SK-N-SH treated with all-trans-retinoic acid at 6 μM for 48 hours (cell line): ENCODE results near the gene MICA.

ENCODE experiments used
- ATAC-seq: fragments of 200-7000 bp; cut with Tn5 transposase; 3 replicates; pipeline ENCODE4 v1.9.1; 2020; ENCODE audit warnings: mild to moderate bottlenecking, moderate library complexity
- ARNTL ChIP-seq: fragments of 450-650 bp; formaldehyde crosslinking; IDR thresholded peaks from 2 replicates; pipeline ENCODE4 v1.5.0; 2020; ENCODE audit warnings: low read depth, mild to moderate bottlenecking, moderate library complexity, borderline replicate concordance
- BACH2 ChIP-seq: fragments of 250-450 bp; sonication (Bioruptor Pico); IDR thresholded peaks from 2 replicates; pipeline ENCODE4 v1.9.0; 2021; ENCODE audit warnings: mild to moderate bottlenecking, borderline replicate concordance
- CSDC2 ChIP-seq: fragments of 250-450 bp; sonication (Bioruptor Pico); IDR thresholded peaks from 2 replicates; pipeline ENCODE4 v1.5.0; 2020; ENCODE audit warnings: mild to moderate bottlenecking, moderate library complexity
- ESRRG ChIP-seq: fragments of 250-450 bp; sonication (Bioruptor Pico); IDR thresholded peaks from 2 replicates; pipeline ENCODE4 v1.6.1; 2021; ENCODE audit warnings: mild to moderate bottlenecking
- GLIS3 ChIP-seq: fragments of 250-450 bp; sonication (Bioruptor Pico); IDR thresholded peaks from 2 replicates; pipeline ENCODE4 v1.5.0; 2020; ENCODE audit warnings: mild to moderate bottlenecking, moderate library complexity
- ISL1 ChIP-seq: fragments of 250-450 bp; sonication (Bioruptor Pico); IDR thresholded peaks from 2 replicates; pipeline ENCODE4 v2.1.2; 2022; ENCODE audit warnings: mild to moderate bottlenecking, moderate library complexity
- OSR1 ChIP-seq: fragments of 250-450 bp; sonication (Bioruptor Pico); IDR thresholded peaks from 2 replicates; pipeline ENCODE4 v1.8.0; 2022; ENCODE audit warnings: moderate library complexity, mild to moderate bottlenecking, inconsistent platforms
- RARB ChIP-seq: fragments of 250-450 bp; sonication (Bioruptor Pico); IDR thresholded peaks from 2 replicates; pipeline ENCODE4 v1.8.0; 2021; ENCODE audit warnings: mild to moderate bottlenecking, moderate library complexity
- SNAI2 ChIP-seq: fragments of 250-450 bp; sonication (Bioruptor Pico); IDR thresholded peaks from 2 replicates; pipeline ENCODE4 v1.5.0; 2020; ENCODE audit warnings: mild to moderate bottlenecking, moderate library complexity
- TOX ChIP-seq: fragments of 250-450 bp; sonication (Bioruptor Pico); IDR thresholded peaks from 2 replicates; pipeline ENCODE4 v1.8.0; 2021; ENCODE audit warnings: mild to moderate bottlenecking, moderate library complexity, borderline replicate concordance
- ZC3H10 ChIP-seq: fragments of 250-450 bp; sonication (Bioruptor Pico); IDR thresholded peaks from 2 replicates; pipeline ENCODE4 v1.5.1; 2021; ENCODE audit warnings: mild to moderate bottlenecking, moderate library complexity
- ZFP3 ChIP-seq: fragments of 250-450 bp; sonication (Bioruptor Pico); IDR thresholded peaks from 2 replicates; pipeline ENCODE4 v1.5.0; 2020; ENCODE audit warnings: mild to moderate bottlenecking, moderate library complexity
- ZFP30 ChIP-seq: fragments of 450-650 bp; formaldehyde crosslinking; IDR thresholded peaks from 2 replicates; pipeline ENCODE4 v1.5.0; 2022; ENCODE audit warnings: mild to moderate bottlenecking, moderate library complexity
- ZNF565 ChIP-seq: fragments of 450-650 bp; formaldehyde crosslinking; conservative IDR thresholded peaks from 2 replicates; pipeline ENCODE4 v1.5.0; 2020; ENCODE audit warnings: low read depth, mild to moderate bottlenecking, moderate library complexity
- ZNF70 ChIP-seq: fragments of 450-650 bp; formaldehyde crosslinking; IDR thresholded peaks from 2 replicates; pipeline ENCODE4 v1.5.0; 2020; ENCODE audit warnings: mild to moderate bottlenecking, moderate library complexity
- ZNF8 ChIP-seq: fragments of 450-650 bp; formaldehyde crosslinking; IDR thresholded peaks from 2 replicates; pipeline ENCODE4 v1.5.0; 2020; ENCODE audit warnings: mild to moderate bottlenecking, moderate library complexity
- TF ChIP-seq, protein P1 (sequence below): fragments of 250-450 bp; sonication (Bioruptor Pico); IDR thresholded peaks from 2 replicates; pipeline ENCODE4 v1.5.0; 2020; ENCODE audit warnings: mild to moderate bottlenecking, moderate library complexity
- TF ChIP-seq, protein P2 (sequence below): fragments of 250-450 bp; sonication (Bioruptor Pico); IDR thresholded peaks from 2 replicates; pipeline ENCODE4 v1.8.0; 2021; ENCODE audit warnings: low read depth, mild to moderate bottlenecking, moderate library complexity, borderline replicate concordance
- TF ChIP-seq, protein P3 (sequence below): fragments of 250-450 bp; sonication (Bioruptor Pico); IDR thresholded peaks from 2 replicates; pipeline ENCODE4 v1.5.1; 2021; ENCODE audit warnings: mild to moderate bottlenecking, moderate library complexity
- TF ChIP-seq, protein P4 (sequence below): fragments of 250-450 bp; sonication (Bioruptor Pico); IDR thresholded peaks from 2 replicates; pipeline ENCODE4 v1.8.0; 2020; ENCODE audit warnings: mild to moderate bottlenecking, moderate library complexity, borderline replicate concordance
- TF ChIP-seq, protein P5 (sequence below): fragments of 250-450 bp; sonication (Bioruptor Pico); IDR thresholded peaks from 2 replicates; pipeline ENCODE4 v1.5.1; 2020; ENCODE audit warnings: low read depth, mild to moderate bottlenecking, moderate library complexity

Gene MICA

DNA sequence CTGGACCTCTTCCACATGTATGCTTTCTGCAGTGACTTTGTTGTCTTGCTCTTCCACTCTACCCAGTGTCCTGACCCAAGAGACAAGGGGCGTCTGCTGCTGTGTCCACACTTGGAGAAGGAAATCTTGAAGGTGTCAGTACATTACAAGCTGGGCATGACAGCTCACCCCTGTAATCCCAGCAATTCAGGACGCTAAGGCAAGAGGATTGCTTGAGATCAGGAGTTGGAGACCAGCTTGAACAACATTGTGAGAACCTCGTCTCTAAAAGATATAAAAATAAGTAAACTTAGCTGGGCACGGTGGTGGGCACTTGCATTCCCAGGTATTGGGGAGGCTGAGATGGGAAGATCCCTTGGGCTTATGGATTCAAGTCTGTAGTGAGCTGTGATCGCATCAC is 40.6 kb upstream of the MICA start:
- TF ChIP-seq ISL1 (CRISPR knock-in tag) (no peak), BACH2 (CRISPR knock-in tag) (no peak), ZC3H10 (CRISPR knock-in tag) (no peak), RARB (CRISPR knock-in tag) (no peak), ZFP30 (CRISPR knock-in tag) (no peak), ZNF70 (no peak), CSDC2 (CRISPR knock-in tag) (no peak), ZFP3 (no peak), TOX (no peak), GLIS3 (CRISPR knock-in tag) (no peak), ARNTL (CRISPR knock-in tag) (no peak), SNAI2 (CRISPR knock-in tag) (no peak), ZNF8 (CRISPR knock-in tag) (no peak)
- TF ChIP-seq, protein P1, sequence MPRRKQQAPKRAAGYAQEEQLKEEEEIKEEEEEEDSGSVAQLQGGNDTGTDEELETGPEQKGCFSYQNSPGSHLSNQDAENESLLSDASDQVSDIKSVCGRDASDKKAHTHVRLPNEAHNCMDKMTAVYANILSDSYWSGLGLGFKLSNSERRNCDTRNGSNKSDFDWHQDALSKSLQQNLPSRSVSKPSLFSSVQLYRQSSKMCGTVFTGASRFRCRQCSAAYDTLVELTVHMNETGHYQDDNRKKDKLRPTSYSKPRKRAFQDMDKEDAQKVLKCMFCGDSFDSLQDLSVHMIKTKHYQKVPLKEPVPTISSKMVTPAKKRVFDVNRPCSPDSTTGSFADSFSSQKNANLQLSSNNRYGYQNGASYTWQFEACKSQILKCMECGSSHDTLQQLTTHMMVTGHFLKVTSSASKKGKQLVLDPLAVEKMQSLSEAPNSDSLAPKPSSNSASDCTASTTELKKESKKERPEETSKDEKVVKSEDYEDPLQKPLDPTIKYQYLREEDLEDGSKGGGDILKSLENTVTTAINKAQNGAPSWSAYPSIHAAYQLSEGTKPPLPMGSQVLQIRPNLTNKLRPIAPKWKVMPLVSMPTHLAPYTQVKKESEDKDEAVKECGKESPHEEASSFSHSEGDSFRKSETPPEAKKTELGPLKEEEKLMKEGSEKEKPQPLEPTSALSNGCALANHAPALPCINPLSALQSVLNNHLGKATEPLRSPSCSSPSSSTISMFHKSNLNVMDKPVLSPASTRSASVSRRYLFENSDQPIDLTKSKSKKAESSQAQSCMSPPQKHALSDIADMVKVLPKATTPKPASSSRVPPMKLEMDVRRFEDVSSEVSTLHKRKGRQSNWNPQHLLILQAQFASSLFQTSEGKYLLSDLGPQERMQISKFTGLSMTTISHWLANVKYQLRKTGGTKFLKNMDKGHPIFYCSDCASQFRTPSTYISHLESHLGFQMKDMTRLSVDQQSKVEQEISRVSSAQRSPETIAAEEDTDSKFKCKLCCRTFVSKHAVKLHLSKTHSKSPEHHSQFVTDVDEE (CRISPR knock-in tag): no peak
- TF ChIP-seq, protein P2, sequence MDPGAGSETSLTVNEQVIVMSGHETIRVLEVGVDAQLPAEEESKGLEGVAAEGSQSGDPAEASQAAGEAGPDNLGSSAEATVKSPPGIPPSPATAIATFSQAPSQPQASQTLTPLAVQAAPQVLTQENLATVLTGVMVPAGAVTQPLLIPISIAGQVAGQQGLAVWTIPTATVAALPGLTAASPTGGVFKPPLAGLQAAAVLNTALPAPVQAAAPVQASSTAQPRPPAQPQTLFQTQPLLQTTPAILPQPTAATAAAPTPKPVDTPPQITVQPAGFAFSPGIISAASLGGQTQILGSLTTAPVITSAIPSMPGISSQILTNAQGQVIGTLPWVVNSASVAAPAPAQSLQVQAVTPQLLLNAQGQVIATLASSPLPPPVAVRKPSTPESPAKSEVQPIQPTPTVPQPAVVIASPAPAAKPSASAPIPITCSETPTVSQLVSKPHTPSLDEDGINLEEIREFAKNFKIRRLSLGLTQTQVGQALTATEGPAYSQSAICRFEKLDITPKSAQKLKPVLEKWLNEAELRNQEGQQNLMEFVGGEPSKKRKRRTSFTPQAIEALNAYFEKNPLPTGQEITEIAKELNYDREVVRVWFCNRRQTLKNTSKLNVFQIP (CRISPR knock-in tag): no peak
- ATAC-seq: no peak

DNA sequence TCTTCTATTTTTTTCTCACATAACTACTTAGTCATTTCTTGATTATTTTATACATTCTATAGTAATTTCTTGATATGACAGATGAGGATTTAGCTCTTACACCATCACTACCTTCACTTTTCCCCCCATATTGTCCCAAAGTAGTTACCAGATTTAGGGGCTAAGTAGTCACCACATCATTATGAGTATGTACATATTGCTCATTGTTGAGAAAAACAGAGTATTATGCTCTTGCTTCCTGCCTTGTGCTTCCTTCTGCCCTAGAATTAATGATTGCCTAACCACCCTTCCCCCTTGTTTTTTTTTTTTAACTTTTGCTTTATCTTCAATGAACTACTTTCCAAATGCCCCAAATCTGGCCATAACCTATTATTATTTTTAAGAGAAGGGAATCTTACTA is 39.6 kb upstream of the MICA start:
- TF ChIP-seq CSDC2 (CRISPR knock-in tag): no peak
- TF ChIP-seq ISL1 (CRISPR knock-in tag): no peak
- no peak for TF ChIP-seq TOX
- no peak for TF ChIP-seq ESRRG (CRISPR knock-in tag)
- TF ChIP-seq, protein P3, sequence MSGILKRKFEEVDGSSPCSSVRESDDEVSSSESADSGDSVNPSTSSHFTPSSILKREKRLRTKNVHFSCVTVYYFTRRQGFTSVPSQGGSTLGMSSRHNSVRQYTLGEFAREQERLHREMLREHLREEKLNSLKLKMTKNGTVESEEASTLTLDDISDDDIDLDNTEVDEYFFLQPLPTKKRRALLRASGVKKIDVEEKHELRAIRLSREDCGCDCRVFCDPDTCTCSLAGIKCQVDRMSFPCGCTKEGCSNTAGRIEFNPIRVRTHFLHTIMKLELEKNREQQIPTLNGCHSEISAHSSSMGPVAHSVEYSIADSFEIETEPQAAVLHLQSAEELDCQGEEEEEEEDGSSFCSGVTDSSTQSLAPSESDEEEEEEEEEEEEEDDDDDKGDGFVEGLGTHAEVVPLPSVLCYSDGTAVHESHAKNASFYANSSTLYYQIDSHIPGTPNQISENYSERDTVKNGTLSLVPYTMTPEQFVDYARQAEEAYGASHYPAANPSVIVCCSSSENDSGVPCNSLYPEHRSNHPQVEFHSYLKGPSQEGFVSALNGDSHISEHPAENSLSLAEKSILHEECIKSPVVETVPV (CRISPR knock-in tag): no peak
- TF ChIP-seq BACH2 (CRISPR knock-in tag): no peak
- no peak for ATAC-seq

DNA sequence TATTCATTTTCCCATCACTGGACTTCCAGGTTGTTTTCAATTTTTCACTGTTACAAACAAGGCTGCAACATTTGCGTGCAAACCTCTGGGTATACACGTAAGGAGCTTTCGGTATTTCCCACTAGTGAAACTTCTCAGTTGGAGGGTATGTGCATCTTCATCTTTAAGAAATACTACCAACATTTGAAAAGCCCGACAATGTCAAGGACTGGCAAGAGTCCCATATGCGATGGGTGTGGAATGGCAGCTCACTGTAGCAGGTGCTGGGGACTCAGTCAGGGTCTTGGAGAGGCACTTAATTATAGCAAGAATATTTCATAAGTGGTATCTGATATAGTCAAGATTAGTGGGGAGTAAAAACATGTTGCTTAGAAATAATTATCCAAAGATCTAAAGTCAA is 37.5 kb upstream of the MICA start:
- TF ChIP-seq, protein P1 (CRISPR knock-in tag): no peak
- no peak for TF ChIP-seq ZNF565
- TF ChIP-seq ZNF70: no peak
- TF ChIP-seq ARNTL (CRISPR knock-in tag): no peak
- no peak for TF ChIP-seq TOX
- TF ChIP-seq OSR1 (CRISPR knock-in tag): no peak
- TF ChIP-seq ZNF8 (CRISPR knock-in tag): no peak
- TF ChIP-seq, protein P4, sequence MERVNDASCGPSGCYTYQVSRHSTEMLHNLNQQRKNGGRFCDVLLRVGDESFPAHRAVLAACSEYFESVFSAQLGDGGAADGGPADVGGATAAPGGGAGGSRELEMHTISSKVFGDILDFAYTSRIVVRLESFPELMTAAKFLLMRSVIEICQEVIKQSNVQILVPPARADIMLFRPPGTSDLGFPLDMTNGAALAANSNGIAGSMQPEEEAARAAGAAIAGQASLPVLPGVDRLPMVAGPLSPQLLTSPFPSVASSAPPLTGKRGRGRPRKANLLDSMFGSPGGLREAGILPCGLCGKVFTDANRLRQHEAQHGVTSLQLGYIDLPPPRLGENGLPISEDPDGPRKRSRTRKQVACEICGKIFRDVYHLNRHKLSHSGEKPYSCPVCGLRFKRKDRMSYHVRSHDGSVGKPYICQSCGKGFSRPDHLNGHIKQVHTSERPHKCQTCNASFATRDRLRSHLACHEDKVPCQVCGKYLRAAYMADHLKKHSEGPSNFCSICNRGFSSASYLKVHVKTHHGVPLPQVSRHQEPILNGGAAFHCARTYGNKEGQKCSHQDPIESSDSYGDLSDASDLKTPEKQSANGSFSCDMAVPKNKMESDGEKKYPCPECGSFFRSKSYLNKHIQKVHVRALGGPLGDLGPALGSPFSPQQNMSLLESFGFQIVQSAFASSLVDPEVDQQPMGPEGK: no peak
- TF ChIP-seq, protein P3 (CRISPR knock-in tag): no peak
- TF ChIP-seq, protein P5, sequence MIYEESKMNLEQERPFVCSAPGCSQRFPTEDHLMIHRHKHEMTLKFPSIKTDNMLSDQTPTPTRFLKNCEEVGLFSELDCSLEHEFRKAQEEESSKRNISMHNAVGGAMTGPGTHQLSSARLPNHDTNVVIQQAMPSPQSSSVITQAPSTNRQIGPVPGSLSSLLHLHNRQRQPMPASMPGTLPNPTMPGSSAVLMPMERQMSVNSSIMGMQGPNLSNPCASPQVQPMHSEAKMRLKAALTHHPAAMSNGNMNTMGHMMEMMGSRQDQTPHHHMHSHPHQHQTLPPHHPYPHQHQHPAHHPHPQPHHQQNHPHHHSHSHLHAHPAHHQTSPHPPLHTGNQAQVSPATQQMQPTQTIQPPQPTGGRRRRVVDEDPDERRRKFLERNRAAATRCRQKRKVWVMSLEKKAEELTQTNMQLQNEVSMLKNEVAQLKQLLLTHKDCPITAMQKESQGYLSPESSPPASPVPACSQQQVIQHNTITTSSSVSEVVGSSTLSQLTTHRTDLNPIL: no peak
- TF ChIP-seq ZC3H10 (CRISPR knock-in tag): no peak
- no peak for TF ChIP-seq RARB (CRISPR knock-in tag)
- no peak for TF ChIP-seq ISL1 (CRISPR knock-in tag)
- TF ChIP-seq ZFP3: no peak
- no peak for TF ChIP-seq ESRRG (CRISPR knock-in tag)
- no peak for TF ChIP-seq CSDC2 (CRISPR knock-in tag)
- TF ChIP-seq ZFP30 (CRISPR knock-in tag): no peak
- ATAC-seq: no peak
